H1 (cell line): ENCODE data around the gene HMX1.

Source experiments
- KDM4A ChIP-seq: IDR thresholded peaks from one replicate; pipeline ENCODE4 v1.7.1; 2012; ENCODE audit warnings: low read depth, mild to moderate bottlenecking, moderate library complexity, low read length, inconsistent platforms; ENCODE audit not compliant: severe bottlenecking
- POLR2A ChIP-seq, 2 experiments: IDR thresholded peaks; 1 replicate in 1 of 2; 2 replicates in 1 of 2; pipeline ENCODE4 v1.6.1; 2011; ENCODE audit warnings: low read depth in 2 of 2, low read length in 2 of 2, mild to moderate bottlenecking in 2 of 2; ENCODE audit errors: control extremely low read depth in 1 of 2
- ZNF274 ChIP-seq: IDR thresholded peaks from 2 replicates; pipeline ENCODE4 v1.7.0; 2012; ENCODE audit warnings: low read length, borderline replicate concordance; ENCODE audit errors: extremely low read depth
- TF ChIP-seq, protein P1 (sequence below), 3 experiments: IDR thresholded peaks; 1 replicate in 2 of 3; 2 replicates in 1 of 3; pipeline versions ENCODE4 v1.5.1 to v1.6.1; 2011; ENCODE audit warnings: low read length in 3 of 3, mild to moderate bottlenecking in 3 of 3, inconsistent platforms in 2 of 3, low read depth in 1 of 3, moderate library complexity in 1 of 3; ENCODE audit not compliant: insufficient read depth in 1 of 3; ENCODE audit errors: control extremely low read depth in 1 of 3
- TF ChIP-seq, protein P2 (sequence below): IDR thresholded peaks from 2 replicates; pipeline ENCODE4 v1.6.1; 2012; ENCODE audit warnings: inconsistent platforms

DNA sequence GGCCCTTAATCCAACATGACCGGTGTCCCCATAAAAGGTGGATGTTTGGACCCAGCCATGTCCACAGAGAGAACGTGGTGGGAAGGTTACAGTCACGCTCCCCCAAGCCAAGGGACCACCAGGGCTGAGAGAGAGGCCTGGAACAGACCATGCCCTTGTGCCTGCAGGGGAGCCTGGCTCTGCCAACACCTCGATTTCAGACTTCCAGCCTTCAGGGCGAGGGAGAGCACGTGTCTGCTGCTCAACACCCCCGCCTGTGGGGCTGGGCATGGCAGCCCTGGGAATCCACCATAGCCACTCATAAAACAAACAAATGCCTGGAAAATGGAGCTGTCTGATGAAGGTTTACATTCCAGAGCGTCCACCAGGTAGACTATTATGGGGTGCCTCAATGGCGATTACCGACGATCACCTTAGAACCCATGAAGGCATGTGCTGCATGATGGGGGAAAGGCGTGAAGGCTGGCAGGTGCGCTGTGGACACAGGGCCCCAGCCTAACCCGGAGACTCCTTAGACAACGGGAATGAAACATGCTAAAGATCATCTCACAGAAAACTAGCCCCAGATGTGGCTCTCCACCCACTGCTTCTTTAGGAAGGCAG, 42.3 kb upstream of the HMX1 start:
- TF ChIP-seq, protein P1, sequence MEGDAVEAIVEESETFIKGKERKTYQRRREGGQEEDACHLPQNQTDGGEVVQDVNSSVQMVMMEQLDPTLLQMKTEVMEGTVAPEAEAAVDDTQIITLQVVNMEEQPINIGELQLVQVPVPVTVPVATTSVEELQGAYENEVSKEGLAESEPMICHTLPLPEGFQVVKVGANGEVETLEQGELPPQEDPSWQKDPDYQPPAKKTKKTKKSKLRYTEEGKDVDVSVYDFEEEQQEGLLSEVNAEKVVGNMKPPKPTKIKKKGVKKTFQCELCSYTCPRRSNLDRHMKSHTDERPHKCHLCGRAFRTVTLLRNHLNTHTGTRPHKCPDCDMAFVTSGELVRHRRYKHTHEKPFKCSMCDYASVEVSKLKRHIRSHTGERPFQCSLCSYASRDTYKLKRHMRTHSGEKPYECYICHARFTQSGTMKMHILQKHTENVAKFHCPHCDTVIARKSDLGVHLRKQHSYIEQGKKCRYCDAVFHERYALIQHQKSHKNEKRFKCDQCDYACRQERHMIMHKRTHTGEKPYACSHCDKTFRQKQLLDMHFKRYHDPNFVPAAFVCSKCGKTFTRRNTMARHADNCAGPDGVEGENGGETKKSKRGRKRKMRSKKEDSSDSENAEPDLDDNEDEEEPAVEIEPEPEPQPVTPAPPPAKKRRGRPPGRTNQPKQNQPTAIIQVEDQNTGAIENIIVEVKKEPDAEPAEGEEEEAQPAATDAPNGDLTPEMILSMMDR (IDR thresholded peaks at IDR 0.05; ENCODE audit: control extremely low read depth in 1 of 3, insufficient read depth in 1 of 3, low read depth in 1 of 3, low read length in 3 of 3) = no peak
- no peak for TF ChIP-seq POLR2A (IDR thresholded peaks at IDR 0.05; ENCODE audit: control extremely low read depth in 1 of 2, low read depth in 2 of 2, low read length in 2 of 2)
- no peak for TF ChIP-seq ZNF274
- TF ChIP-seq, protein P2, sequence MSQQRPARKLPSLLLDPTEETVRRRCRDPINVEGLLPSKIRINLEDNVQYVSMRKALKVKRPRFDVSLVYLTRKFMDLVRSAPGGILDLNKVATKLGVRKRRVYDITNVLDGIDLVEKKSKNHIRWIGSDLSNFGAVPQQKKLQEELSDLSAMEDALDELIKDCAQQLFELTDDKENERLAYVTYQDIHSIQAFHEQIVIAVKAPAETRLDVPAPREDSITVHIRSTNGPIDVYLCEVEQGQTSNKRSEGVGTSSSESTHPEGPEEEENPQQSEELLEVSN = no peak
- TF ChIP-seq KDM4A = no peak
